ENCODE results near the gene SLC31A2. TPM values are rescaled to one million over a fixed set of nuclear protein-coding genes. Genes with fewer than 3 reads are reported as not detected.
"Not testable (repeated sequence)": the region's sequence is repeated elsewhere in the genome, so short reads cannot be mapped to it uniquely, and the experiment has no call there.

The SLC31A2 gene
- total RNA-seq, 1 donor from 2014 or later, result 13.9 TPM

- ATAC-seq (no peak), DNase-seq (no peak)
- intact Hi-C loops (cut with micrococcal nuclease), result no loop called here
These were observed 1.9 kb upstream of the SLC31A2 start for GRCh38 chr9:113148781-113149510.

GRCh38 chr9:113149561-113149960 is 1.2 kb upstream of the SLC31A2 start:
- DNase-seq; ATAC-seq; intact Hi-C loops (cut with micrococcal nuclease): not testable (repeated sequence)

GRCh38 chr9:113151696-113152630 is 1.2 kb downstream of the SLC31A2 start:
- peak; percentile 21 for ATAC-seq
- DNase-seq, result peak; percentile 42
- intact Hi-C loops (cut with micrococcal nuclease), result no loop called here

GRCh38 chr9:113152699-113153098 is 1.9 kb downstream of the SLC31A2 start:
- DNase-seq (no peak), ATAC-seq (no peak)
- intact Hi-C loops (cut with micrococcal nuclease), result no loop called here

- ATAC-seq (no peak), DNase-seq (no peak)
- intact Hi-C loops (cut with micrococcal nuclease), result no loop called here
These were observed 2.8 kb downstream of the SLC31A2 start for GRCh38 chr9:113153599-113153998.

GRCh38 chr9:113154471-113154870 is 3.7 kb downstream of the SLC31A2 start:
- DNase-seq (no peak), ATAC-seq (no peak)
- intact Hi-C loops (cut with micrococcal nuclease), result no loop called here

- intact Hi-C loops (cut with micrococcal nuclease), result no loop called here
- ATAC-seq, result no peak
- no peak for DNase-seq
These were observed 4.1 kb downstream of the SLC31A2 start for GRCh38 chr9:113154946-113155345.

GRCh38 chr9:113155911-113156588 is 5.2 kb downstream of the SLC31A2 start:
- ATAC-seq (no peak), DNase-seq (no peak)
- intact Hi-C loops (cut with micrococcal nuclease), result no loop called here

- ATAC-seq (no peak), DNase-seq (no peak)
- intact Hi-C loops (cut with micrococcal nuclease), result no loop called here
These were observed 6.1 kb downstream of the SLC31A2 start for GRCh38 chr9:113156880-113157279.

GRCh38 chr9:113158446-113158845 is 7.6 kb downstream of the SLC31A2 start:
- intact Hi-C loops (cut with micrococcal nuclease), result no loop called here
- no peak for ATAC-seq

GRCh38 chr9:113160571-113160970 is 9.8 kb downstream of the SLC31A2 start:
- ATAC-seq (no peak), DNase-seq (no peak)
- intact Hi-C loops (cut with micrococcal nuclease), result no loop called here

More at GRCh38 chr9:113158446-113158845, 7.6 kb downstream of the SLC31A2 start:
- no peak for DNase-seq

- intact Hi-C loops (cut with micrococcal nuclease), result no loop called here
- ATAC-seq (no peak), DNase-seq (no peak)
These were observed 12.2 kb downstream of the SLC31A2 start for GRCh38 chr9:113163001-113163400.

GRCh38 chr9:113164536-113165300 is 13.9 kb downstream of the SLC31A2 start:
- ATAC-seq (peak; percentile 82), DNase-seq (peak; percentile 75)
- intact Hi-C loops (cut with micrococcal nuclease), result no loop called here

GRCh38 chr9:113166039-113166438 is 15.2 kb downstream of the SLC31A2 start:
- DNase-seq, result no peak
- ATAC-seq, result peak; percentile 52
- intact Hi-C loops (cut with micrococcal nuclease), result no loop called here

- DNase-seq (no peak), ATAC-seq (no peak)
- intact Hi-C loops (cut with micrococcal nuclease), result no loop called here
These were observed 18.0 kb downstream of the SLC31A2 start for GRCh38 chr9:113168809-113169208.

GRCh38 chr9:113173341-113173740 is 22.5 kb downstream of the SLC31A2 start:
- DNase-seq (no peak), ATAC-seq (no peak)
- intact Hi-C loops (cut with micrococcal nuclease), result no loop called here

- DNase-seq (no peak), ATAC-seq (no peak)
- intact Hi-C loops (cut with micrococcal nuclease), result no loop called here
These were observed 26.0 kb downstream of the SLC31A2 start for GRCh38 chr9:113176803-113177202.

GRCh38 chr9:113177251-113177650 is 26.4 kb downstream of the SLC31A2 start:
- DNase-seq (no peak), ATAC-seq (no peak)
- intact Hi-C loops (cut with micrococcal nuclease), result no loop called here

- DNase-seq (no peak), ATAC-seq (no peak)
- intact Hi-C loops (cut with micrococcal nuclease), result no loop called here
These were observed 27.3 kb downstream of the SLC31A2 start for GRCh38 chr9:113178087-113178486.
